HFF-Myc (cell line): Measurements from ENCODE around the gene GUCD1.

Source experiments
- DNase-seq: peaks from one replicate; pipeline ENCODE4 v3.0.0-alpha.2; 2011; ENCODE audit warnings: low read depth; ENCODE audit errors: extremely low read depth
- H3K4me3 ChIP-seq: replicated peaks from 2 replicates; pipeline ENCODE4 v1.5.1; 2011; ENCODE audit warnings: low read depth, mild to moderate bottlenecking, control low read depth, low read length
- CTCF ChIP-seq: IDR thresholded peaks from 2 replicates; pipeline ENCODE4 v1.5.1; 2012; ENCODE audit warnings: mild to moderate bottlenecking, low read depth, low read length, control low read depth; ENCODE audit errors: missing control alignments

The GUCD1 gene

GRCh38 chr22:24567668-24568067, 12.7 kb upstream of the GUCD1 start:
- no peak for DNase-seq
- no peak for TF ChIP-seq CTCF
- H3K4me3 ChIP-seq: no peak overlapping the region

GRCh38 chr22:24566899-24567511, 12.1 kb upstream of the GUCD1 start:
- DNase-seq: no peak
- H3K4me3 ChIP-seq: no peak overlapping the region
- TF ChIP-seq CTCF: no peak

- no peak for TF ChIP-seq CTCF
- DNase-seq: no peak
These were observed 10.1 kb upstream of the GUCD1 start for GRCh38 chr22:24565077-24565476.

GRCh38 chr22:24564376-24565058, 9.6 kb upstream of the GUCD1 start:
- DNase-seq: no peak
- TF ChIP-seq CTCF: no peak

More at GRCh38 chr22:24565077-24565476, 10.1 kb upstream of the GUCD1 start:
- H3K4me3 ChIP-seq: no peak overlapping the region

GRCh38 chr22:24563246-24563645, 8.3 kb upstream of the GUCD1 start:
- no peak overlapping the region for H3K4me3 ChIP-seq
- no peak for DNase-seq
- no peak for TF ChIP-seq CTCF

More at GRCh38 chr22:24564376-24565058, 9.6 kb upstream of the GUCD1 start:
- no peak overlapping the region for H3K4me3 ChIP-seq

GRCh38 chr22:24559471-24559870, 4.5 kb upstream of the GUCD1 start:
- TF ChIP-seq CTCF: no peak
- H3K4me3 ChIP-seq: no peak overlapping the region
- DNase-seq: no peak
